ENCODE results near the gene OR4D11.

The OR4D11 gene

GRCh38 chr11:59550368-59550841, 47.0 kb downstream of the OR4D11 start:
- DNase-seq: peak; percentile 91

- DNase-seq: peak; percentile 65
Measured at GRCh38 chr11:59550842-59551658, 47.7 kb downstream of the OR4D11 start.

- peak; percentile 22 for DNase-seq
Measured at GRCh38 chr11:59551659-59552521, 48.5 kb downstream of the OR4D11 start.

- no peak for DNase-seq
Measured at GRCh38 chr11:59552844-59553243, 49.5 kb downstream of the OR4D11 start.

GRCh38 chr11:59553323-59553722, 49.9 kb downstream of the OR4D11 start:
- no peak for DNase-seq
